GM12872 (cell line): ENCODE results near the gene HMG20A.

Experiments
- CTCF ChIP-seq: IDR thresholded peaks from 3 replicates; pipeline ENCODE4 v1.5.1; 2011; ENCODE audit warnings: low read depth, mild to moderate bottlenecking, low read length, moderate library complexity; ENCODE audit not compliant: insufficient read depth

HMG20A gene

GRCh38 chr15:77497110-77497737 is 76.5 kb downstream of the HMG20A start:
- TF ChIP-seq CTCF, result no peak

DNA sequence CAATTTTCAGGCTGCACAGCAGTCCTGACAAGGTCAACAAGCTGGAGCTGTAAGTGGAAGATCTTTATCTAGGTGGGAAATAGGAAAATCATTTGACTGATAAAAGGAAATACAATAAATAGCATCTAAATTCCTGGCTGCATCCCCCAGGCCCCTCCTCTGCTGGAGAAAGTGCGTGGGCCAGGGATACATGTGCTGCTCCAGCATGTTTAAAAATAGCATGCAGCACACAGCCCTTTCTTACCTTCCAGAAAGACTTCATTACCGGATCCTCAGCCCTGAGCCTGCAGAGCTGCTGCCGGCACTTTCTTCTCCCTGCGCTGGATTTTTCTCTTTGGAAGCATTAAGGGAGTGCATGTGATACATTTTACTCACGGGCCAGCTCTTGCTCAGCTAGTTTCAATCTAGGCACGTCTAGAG is 77.3 kb downstream of the HMG20A start:
- no peak for TF ChIP-seq CTCF

GRCh38 chr15:77499087-77499760 is 78.5 kb downstream of the HMG20A start:
- TF ChIP-seq CTCF, result no peak

DNA sequence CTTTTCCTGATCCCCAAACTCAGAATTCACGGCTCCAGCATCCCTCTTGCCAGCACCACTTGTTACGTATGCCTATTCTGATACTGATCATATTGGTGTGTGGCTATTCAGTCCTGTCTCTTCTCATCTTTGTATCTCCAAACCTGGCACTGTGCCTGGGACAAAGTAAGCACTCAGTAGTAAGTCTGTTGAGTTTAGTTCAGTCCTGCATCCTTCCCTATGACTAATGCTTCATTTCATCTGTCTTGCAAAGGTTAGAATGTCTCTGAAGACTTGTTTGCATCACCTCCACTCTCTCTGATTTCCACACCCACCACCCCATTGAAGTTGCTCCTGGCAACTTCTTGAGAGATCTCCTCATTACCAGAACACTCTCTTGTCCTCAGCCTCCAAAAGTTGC is 80.3 kb downstream of the HMG20A start:
- TF ChIP-seq CTCF, result no peak

DNA sequence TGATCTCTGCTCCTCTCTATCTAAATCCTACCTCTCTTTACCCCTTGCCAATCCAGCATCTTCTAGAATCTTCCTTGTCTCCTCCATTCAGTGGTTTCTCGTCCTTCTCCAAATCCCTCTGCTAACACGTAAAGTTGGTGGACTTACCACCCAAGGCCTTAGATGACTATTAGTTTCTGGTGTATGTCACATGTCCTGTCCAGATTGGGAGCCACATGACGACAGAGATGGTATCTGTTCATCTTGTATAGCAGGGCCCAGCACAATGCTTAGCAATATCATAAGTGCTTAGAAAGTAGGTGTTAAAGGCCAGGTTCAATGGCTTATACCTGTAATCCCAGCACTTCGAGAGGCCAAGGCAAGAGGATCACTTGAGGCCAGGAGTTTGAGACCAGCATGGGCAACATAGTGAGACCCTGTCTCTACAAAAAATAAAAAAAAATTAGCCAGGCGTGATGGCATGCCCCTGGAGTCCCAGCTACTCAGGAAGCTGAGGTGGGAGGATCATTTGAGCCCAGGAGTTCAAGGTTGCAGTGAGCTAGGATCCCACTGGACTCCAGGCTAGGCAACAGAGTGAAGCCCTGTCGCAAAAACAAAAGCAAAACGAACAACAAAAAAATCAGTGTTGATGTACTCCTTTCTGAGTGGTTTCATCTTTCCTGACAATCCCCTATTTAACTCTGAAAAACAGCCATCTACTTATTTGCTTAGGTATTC is 81.8 kb downstream of the HMG20A start:
- TF ChIP-seq CTCF, result no peak

GRCh38 chr15:77503240-77503639 is 82.6 kb downstream of the HMG20A start:
- TF ChIP-seq CTCF, result no peak

- no peak for TF ChIP-seq CTCF
These were observed 83.1 kb downstream of the HMG20A start for GRCh38 chr15:77503764-77504163.
